ENCODE data around the gene RAPGEF2. TPM values are rescaled to one million over a fixed set of nuclear protein-coding genes. Genes with fewer than 3 reads are reported as not detected.

The RAPGEF2 gene
- total RNA-seq, 1 experiment from 2014 or later = 37.1 TPM

- no peak overlapping the region for H3K14ac ChIP-seq (ENCODE audit: insufficient read depth, low read length)
- no peak overlapping the region for H4K91ac ChIP-seq (ENCODE audit: insufficient read length, low read depth, low read length)
- H3K79me1 ChIP-seq (ENCODE audit: insufficient read depth, low read depth, low read length, poor library complexity, severe bottlenecking) = no peaks in the 10 kb centered on the region
- no peak overlapping the region for H3K23ac ChIP-seq (ENCODE audit: insufficient read length, low read depth, low read length)
- no peak overlapping the region for H2BK20ac ChIP-seq (ENCODE audit: low read depth, low read length, poor library complexity, severe bottlenecking)
- H2BK5ac ChIP-seq (ENCODE audit: insufficient read length, low read length) = no peak overlapping the region
- peaks cover 19 to 40% (median 38%) of the 10 kb centered on the region in 3 experiments; a peak in 6 of 7 replicates for H3K36me3 Mint-ChIP-seq (ENCODE audit: insufficient read depth in 1 of 3, low read depth in 3 of 3)
- WGBS (ENCODE audit: extremely low coverage, insufficient read length, low lambda C conversion rate) = no CpG with 5 or more reads among the region's 5 CpGs
- no peaks in the 10 kb centered on the region for H3K23me2 ChIP-seq (ENCODE audit: insufficient read length, low read depth, low read length, poor library complexity, severe bottlenecking)
- H3K18ac ChIP-seq (ENCODE audit: insufficient read length, low read depth, low read length) = no peak overlapping the region
- no peaks in the 10 kb centered on the region for H3K4me1 Mint-ChIP-seq
- no peak overlapping the region for H3K56ac ChIP-seq (ENCODE audit: insufficient read length, low read depth, low read length)
- DNase-seq = no peak
- no peak for TF ChIP-seq CTCF (conservative IDR thresholded peaks at IDR 0.05)
- H3K4me2 ChIP-seq (ENCODE audit: insufficient read depth, insufficient read length, low read length) = no peak overlapping the region
- H2BK120ac ChIP-seq (ENCODE audit: low read depth, low read length, poor library complexity, severe bottlenecking) = no peak overlapping the region
- H2AFZ ChIP-seq (ENCODE audit: low read length) = no peak overlapping the region
- no peaks in the 10 kb centered on the region for H3K9me3 ChIP-seq (ENCODE audit: control insufficient read depth, low read depth, low read length)
- peak overlapping the region in 1 of 3 experiments; percentile 44; a peak in 1 of 7 replicates for H3K27ac Mint-ChIP-seq
- no peak overlapping the region for H3K27ac ChIP-seq (ENCODE audit: insufficient read length, low read depth, low read length)
- no peak overlapping the region for H3K4ac ChIP-seq (ENCODE audit: low read depth, low read length)
- no peak overlapping the region for H2BK15ac ChIP-seq (ENCODE audit: low read depth, low read length)
- H4K5ac ChIP-seq (ENCODE audit: insufficient read length, low read depth, low read length) = no peak overlapping the region
- no peak overlapping the region for H3K9ac ChIP-seq (ENCODE audit: extremely low read depth, insufficient read length, low read length)
- no peak overlapping the region for H3T11ph ChIP-seq (ENCODE audit: low read length)
- no peaks in the 10 kb centered on the region for H3K27me3 Mint-ChIP-seq (ENCODE audit: low read depth)
- H4K20me1 ChIP-seq (ENCODE audit: control insufficient read depth, insufficient read depth, insufficient read length) = no peaks in the 10 kb centered on the region
- H3K4me3 Mint-ChIP-seq = no peak overlapping the region
- H3K27me3 ChIP-seq (ENCODE audit: insufficient read depth, low read length) = no peaks in the 10 kb centered on the region
- H3K9me3 Mint-ChIP-seq = no peaks in the 10 kb centered on the region
- no peaks in the 10 kb centered on the region for H3K4me1 ChIP-seq (ENCODE audit: insufficient read depth, low read length)
- H2AK5ac ChIP-seq (ENCODE audit: insufficient read length, low read length) = no peak overlapping the region
- H3K79me2 ChIP-seq (ENCODE audit: insufficient read depth, low read length) = no peaks in the 10 kb centered on the region; the same call in 1 of the 2 replicates
- H4K8ac ChIP-seq (replicated peaks; ENCODE audit: insufficient read length, low read depth, low read length) = no peak overlapping the region
- no peak overlapping the region for H2BK12ac ChIP-seq (ENCODE audit: insufficient read length, low read depth, low read length)
These were observed 243.8 kb downstream of the RAPGEF2 start for GRCh38 chr4:159346681-159347080.
